ENCODE data around the gene GPR4.

DNA sequence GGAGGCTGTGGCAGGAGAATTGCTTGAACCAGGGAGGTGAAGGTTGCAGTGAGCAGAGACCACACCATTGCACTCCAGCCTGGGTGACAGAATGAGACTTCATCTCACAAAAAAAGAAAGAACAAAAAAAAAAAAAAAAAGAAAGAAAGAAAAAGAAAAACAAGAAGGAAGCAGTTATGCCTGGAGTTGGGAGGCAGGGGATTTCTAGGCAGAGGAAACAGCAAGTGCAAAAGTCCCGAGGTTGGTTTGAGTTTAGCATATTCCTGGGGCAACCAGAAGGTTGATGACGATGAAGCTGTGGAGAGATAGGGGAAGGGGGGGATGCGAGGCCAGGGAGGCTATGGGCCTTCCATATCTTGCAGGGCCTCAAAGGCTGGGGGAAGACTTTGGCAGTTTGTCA, 48.7 kb upstream of the GPR4 start:
- TF ChIP-seq TCF7L2 (IDR thresholded peaks at IDR 0.05; ENCODE audit: low read depth, low read length) (no peak), POLR2AphosphoS5 (IDR thresholded peaks at IDR 0.05; ENCODE audit: low read depth, low read length) (no peak)
- TF ChIP-seq, protein P1, sequence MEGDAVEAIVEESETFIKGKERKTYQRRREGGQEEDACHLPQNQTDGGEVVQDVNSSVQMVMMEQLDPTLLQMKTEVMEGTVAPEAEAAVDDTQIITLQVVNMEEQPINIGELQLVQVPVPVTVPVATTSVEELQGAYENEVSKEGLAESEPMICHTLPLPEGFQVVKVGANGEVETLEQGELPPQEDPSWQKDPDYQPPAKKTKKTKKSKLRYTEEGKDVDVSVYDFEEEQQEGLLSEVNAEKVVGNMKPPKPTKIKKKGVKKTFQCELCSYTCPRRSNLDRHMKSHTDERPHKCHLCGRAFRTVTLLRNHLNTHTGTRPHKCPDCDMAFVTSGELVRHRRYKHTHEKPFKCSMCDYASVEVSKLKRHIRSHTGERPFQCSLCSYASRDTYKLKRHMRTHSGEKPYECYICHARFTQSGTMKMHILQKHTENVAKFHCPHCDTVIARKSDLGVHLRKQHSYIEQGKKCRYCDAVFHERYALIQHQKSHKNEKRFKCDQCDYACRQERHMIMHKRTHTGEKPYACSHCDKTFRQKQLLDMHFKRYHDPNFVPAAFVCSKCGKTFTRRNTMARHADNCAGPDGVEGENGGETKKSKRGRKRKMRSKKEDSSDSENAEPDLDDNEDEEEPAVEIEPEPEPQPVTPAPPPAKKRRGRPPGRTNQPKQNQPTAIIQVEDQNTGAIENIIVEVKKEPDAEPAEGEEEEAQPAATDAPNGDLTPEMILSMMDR (IDR thresholded peaks at IDR 0.05), result no peak
- TF ChIP-seq, protein P2, sequence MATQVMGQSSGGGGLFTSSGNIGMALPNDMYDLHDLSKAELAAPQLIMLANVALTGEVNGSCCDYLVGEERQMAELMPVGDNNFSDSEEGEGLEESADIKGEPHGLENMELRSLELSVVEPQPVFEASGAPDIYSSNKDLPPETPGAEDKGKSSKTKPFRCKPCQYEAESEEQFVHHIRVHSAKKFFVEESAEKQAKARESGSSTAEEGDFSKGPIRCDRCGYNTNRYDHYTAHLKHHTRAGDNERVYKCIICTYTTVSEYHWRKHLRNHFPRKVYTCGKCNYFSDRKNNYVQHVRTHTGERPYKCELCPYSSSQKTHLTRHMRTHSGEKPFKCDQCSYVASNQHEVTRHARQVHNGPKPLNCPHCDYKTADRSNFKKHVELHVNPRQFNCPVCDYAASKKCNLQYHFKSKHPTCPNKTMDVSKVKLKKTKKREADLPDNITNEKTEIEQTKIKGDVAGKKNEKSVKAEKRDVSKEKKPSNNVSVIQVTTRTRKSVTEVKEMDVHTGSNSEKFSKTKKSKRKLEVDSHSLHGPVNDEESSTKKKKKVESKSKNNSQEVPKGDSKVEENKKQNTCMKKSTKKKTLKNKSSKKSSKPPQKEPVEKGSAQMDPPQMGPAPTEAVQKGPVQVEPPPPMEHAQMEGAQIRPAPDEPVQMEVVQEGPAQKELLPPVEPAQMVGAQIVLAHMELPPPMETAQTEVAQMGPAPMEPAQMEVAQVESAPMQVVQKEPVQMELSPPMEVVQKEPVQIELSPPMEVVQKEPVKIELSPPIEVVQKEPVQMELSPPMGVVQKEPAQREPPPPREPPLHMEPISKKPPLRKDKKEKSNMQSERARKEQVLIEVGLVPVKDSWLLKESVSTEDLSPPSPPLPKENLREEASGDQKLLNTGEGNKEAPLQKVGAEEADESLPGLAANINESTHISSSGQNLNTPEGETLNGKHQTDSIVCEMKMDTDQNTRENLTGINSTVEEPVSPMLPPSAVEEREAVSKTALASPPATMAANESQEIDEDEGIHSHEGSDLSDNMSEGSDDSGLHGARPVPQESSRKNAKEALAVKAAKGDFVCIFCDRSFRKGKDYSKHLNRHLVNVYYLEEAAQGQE (IDR thresholded peaks at IDR 0.05; ENCODE audit: insufficient read depth in 1 of 2, low read depth in 2 of 2, low read length in 1 of 2), result no peak
